HT1080 (cell line): Measurements from ENCODE around the gene CGAS. TPM values are rescaled to one million over a fixed set of nuclear protein-coding genes. Genes with fewer than 3 reads are reported as not detected.
"Not testable (repeated sequence)": the region's sequence is repeated elsewhere in the genome, so short reads cannot be mapped to it uniquely, and the experiment has no call there.

Experiments used
- DNase-seq: peaks from one replicate; pipeline ENCODE4 v3.0.0-alpha.2; 2015; ENCODE audit warnings: low read depth
- small RNA-seq: library from RNA; depleted of rRNA; stranded (forward); fragments of <200 nt; gene quantifications from one replicate; pipeline ENCODE3, GENCODE V24; 2014
- total RNA-seq: library from RNA; depleted of rRNA; stranded (reverse); fragments of >200 nt; shearing (Covaris generic); gene quantifications from 2 replicates; pipeline ENCODE4 v1.2.3, GENCODE V29; 2014; rRNA removed

CGAS gene
- total RNA-seq, 1 experiment from 2014 or later = 2.3 TPM

- no peak for DNase-seq
Observed at GRCh38 chr6:73395875-73396274, 56.2 kb downstream of the CGAS start.

- DNase-seq = no peak
Observed at GRCh38 chr6:73394577-73395354, 57.3 kb downstream of the CGAS start, which contains the start of gene DDX43. Gene DDX43 (plus strand): TSS chr6:73394828. CDS start chr6:73394906, 78 bp downstream.

GRCh38 chr6:73393278-73393677, 58.8 kb downstream of the CGAS start:
- DNase-seq = no peak

DNA sequence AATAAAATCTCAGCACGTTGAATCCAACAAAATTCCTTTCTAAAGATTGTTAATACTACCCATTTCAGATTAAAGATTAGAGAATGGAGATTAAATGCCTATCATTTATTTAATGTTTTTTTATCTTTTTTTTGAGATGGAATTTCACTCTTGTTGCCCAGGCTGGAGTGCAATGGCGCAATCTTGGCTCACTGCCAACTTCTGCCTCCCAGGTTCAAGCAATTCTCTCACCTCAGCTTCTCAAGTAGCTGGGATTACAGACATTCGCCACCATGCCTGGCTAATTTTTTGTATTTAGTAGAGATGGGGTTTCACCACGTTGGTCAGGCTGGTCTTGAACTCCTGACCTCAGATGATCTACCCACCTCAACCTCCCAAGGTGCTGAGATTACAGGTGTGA, 59.9 kb downstream of the CGAS start:
- not testable (repeated sequence) for DNase-seq

DNA sequence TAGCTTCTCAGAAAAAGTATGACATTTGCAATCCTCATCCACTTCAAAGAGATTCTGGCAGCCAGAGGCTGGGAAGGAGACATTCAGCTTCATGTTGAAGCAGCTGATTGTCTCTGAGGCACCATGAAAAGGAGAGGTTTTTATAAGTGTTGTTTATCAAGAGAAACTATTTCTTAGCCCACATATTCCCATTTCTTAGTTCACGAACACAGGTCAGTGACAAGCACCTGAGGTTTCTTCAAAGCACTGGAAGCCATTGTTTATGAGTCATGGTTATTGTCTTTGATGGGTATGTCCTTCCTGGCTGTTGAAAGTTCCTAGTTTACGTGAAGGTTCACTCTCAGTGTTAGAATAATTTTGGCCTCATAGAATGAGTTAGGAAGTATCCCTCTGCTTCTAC, 60.4 kb downstream of the CGAS start:
- peak; percentile 8 for DNase-seq

DNA sequence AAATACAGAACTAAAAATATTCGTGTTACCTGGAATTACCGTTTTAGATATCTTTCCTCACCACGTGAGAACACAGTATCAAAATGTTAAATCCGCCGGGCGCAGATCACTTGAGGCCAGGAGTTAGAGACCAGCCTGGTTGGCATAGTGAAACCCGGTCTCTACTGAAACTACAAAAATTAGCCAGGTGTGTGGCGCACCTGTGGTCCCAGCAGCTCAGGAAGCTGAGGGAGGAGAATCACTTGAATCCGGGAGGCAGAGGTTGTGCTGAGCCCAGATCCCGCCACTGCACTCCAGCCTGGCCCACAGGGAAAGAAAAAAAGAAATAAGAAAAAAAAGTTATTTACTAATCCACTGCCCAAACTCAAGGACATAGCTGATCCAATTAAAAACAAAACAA, 62.2 kb downstream of the CGAS start:
- no peak for DNase-seq

- DNase-seq = peak; percentile 44
Observed at GRCh38 chr6:73388800-73389512, 63.1 kb downstream of the CGAS start.

- no peak for DNase-seq
Observed at GRCh38 chr6:73388433-73388799, 63.7 kb downstream of the CGAS start.

DNA sequence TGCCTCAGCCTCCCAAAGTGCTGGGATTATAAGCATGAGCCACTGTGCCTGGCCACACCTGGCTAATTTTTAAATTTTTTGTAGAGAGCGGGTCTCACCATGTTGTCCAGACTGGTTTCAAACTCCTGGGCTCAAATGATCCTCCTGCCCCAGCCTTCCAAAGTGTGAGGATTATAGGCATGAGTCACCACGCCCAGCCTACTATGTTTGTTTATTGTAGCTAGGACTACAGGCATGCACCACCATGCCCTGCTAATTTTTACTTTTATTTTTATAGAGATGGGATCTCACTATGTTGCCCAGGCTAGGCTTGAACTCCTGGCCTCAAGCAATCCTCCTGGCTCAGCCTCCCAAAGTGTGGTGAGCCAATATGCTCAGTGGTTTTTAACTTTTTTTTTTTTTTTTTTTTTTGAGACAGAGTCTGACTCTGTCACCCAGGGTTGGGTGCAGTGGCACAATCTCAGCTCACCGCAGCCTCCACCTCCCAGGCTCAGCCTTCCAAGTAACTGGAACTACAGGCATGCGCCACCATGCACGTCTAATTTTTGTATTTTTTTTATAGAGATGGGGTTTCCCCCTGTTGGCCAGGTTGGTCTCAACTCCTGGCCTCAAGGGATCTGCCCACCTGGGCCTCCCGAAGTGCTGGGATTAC, 69.5 kb downstream of the CGAS start:
- DNase-seq = peak; percentile 41

DNA sequence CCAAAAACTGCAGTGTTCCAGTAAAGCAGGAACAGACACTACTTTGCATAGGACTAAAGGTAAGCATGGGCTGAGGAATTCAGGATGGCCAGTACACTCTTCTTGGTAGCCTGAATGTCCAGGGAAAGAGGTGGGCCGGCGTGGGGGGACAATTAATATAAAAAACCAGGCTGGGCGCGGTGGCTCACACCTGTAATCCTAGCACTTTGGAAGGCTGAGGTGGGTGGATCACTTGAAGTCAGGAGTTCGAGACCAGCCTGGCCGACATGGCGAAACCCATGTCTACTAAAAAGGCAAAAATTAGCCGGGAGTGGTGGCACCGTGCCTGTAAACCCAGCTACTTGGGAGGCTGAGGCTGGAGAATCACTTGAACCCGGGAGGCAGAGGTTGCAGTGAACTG, 70.6 kb downstream of the CGAS start:
- DNase-seq = not testable (repeated sequence)

- no peak for DNase-seq
Observed at GRCh38 chr6:73377225-73377624, 74.9 kb downstream of the CGAS start.

DNA sequence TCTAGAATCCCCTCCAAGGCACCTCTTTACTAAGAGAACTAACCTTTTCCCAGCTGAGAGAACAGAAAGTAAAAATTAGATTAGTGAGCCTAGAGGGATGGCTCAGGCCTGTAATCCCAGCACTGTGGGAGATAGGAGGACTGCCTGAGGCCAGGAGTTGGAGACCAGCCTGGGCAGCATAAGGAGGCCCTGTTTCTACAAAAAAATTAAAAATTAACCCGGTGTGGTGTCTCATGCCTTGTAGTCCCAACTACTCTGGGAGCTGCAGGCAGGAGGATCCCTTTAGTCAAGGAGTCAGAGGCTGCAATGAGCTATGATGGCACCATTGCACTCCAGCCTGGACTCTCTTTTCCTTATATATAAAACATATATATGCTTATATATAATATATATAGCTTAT, 76.9 kb downstream of the CGAS start:
- DNase-seq = no peak

Small RNA genes within 50 kb of the gene (small RNA-seq; reads per million reads assigned to genes)
- gene RN7SL827P (not detected), gene RNU6-975P (not detected)

Other genes with a start within 250 kb of the CGAS start
- gene KHDC1L, start 226.8 kb downstream of the CGAS start, total RNA-seq = not detected in 2 replicates
- 2.6 and 4.2 TPM in 2 replicates for gene KHDC1, start 189.1 kb downstream of the CGAS start, total RNA-seq
- not detected in 2 replicates for gene DPPA5, start 98.0 kb downstream of the CGAS start, total RNA-seq
- gene KHDC3L, start 89.6 kb downstream of the CGAS start, total RNA-seq = not detected in 2 replicates
- gene OOEP, start 82.4 kb downstream of the CGAS start, total RNA-seq = not detected in 2 replicates
- gene DDX43, start 57.5 kb downstream of the CGAS start, total RNA-seq = not detected in 2 replicates
- 24.9 and 26.3 TPM in 2 replicates for gene MTO1, start 9.4 kb upstream of the CGAS start, total RNA-seq
- 11,180 and 11,589 TPM in 2 replicates for gene EEF1A1, start 68.7 kb upstream of the CGAS start, total RNA-seq
- gene SLC17A5, start 201.7 kb upstream of the CGAS start, total RNA-seq = 9.1 and 11.2 TPM in 2 replicates
- gene CD109, start 243.9 kb upstream of the CGAS start, total RNA-seq = 19.0 and 22.7 TPM in 2 replicates